ENCODE data around the gene CALD1. TPM values are rescaled to one million over a fixed set of nuclear protein-coding genes. Genes with fewer than 3 reads are reported as not detected.

The CALD1 gene
- total and polyA plus RNA-seq, 8 donors, result 137 to 248 (median 224) TPM

DNA sequence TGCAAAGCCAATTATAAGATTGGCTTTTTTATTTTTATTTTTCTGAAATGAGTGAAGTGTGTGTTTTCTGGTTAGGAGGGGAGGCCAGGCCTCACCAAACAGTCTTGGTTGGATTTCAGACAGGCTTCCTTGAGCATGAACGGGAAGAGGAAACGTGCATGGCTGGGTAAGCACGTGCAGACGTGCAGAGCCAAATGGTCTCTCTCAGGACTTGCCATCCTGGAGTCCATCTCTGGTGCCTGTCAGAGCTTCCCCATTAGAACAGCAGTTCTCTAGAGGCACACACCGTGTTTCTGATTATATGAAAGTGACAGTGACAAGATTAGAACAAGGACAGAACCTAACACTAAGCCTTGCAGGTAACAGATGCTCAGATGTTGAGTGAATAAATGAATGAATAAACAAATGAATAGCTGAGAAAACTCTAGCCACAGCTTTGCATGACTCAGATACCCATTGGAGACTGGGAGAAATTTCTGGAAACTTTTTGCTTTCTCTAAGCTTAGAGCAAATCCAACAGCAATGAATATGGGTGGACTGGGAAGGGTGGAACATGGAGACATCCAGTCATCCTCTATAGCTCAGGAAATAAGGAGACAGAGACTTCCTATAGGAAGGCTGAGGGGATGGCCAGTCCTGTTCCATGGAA lies 11.8 kb upstream of the CALD1 start:
- no peak for ATAC-seq
- intact Hi-C loops (cut with DNase I), result no loop called here
- no peak overlapping the region for H3K27ac ChIP-seq

DNA sequence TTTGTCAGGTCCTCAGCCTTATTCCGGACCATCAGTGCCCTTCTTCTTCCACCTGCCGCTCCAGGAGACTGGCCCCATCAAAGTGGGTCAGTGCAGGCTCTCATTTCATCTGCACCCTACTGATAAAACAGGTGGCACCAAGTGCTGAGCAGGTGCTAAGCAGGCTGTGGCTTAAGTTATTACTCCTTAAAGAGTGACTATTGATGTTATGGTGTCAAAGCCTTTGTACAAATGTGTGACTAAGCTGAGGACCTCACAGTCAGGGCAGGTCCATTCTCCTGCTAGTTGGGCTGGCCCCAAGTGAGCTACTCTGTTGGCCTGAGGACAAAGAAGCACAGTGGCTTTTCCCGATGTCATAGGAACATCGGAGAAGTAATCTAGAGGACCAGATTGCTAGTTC lies 11.2 kb upstream of the CALD1 start:
- no peak for TF ChIP-seq CTCF (IDR thresholded peaks at IDR 0.05)
- ATAC-seq (no peak), DNase-seq (no peak)
- H3K4me1 ChIP-seq, result peaks cover 0 to 3% of the 10 kb centered on the region in 2 donors
- H3K4me3 ChIP-seq, result no peak overlapping the region
- H3K27me3 ChIP-seq, result no peaks in the 10 kb centered on the region
- H3K36me3 ChIP-seq, result no peaks in the 10 kb centered on the region
- no peak overlapping the region for H3K27ac ChIP-seq
- intact Hi-C loops (cut with DNase I), result no loop called here
- no peaks in the 10 kb centered on the region for H3K9me3 ChIP-seq

More for the DNA sequence above, 11.8 kb upstream of the CALD1 start:
- Histone ChIP-seq H3K9me3 (no peaks in the 10 kb centered on the region), H3K36me3 (no peaks in the 10 kb centered on the region), H3K27me3 (no peaks in the 10 kb centered on the region), H3K4me3 (no peak overlapping the region), H3K4me1 (peaks cover 0 to 3% of the 10 kb centered on the region in 2 donors)
- no peak for TF ChIP-seq CTCF (IDR thresholded peaks at IDR 0.05)
- no peak for DNase-seq

DNA sequence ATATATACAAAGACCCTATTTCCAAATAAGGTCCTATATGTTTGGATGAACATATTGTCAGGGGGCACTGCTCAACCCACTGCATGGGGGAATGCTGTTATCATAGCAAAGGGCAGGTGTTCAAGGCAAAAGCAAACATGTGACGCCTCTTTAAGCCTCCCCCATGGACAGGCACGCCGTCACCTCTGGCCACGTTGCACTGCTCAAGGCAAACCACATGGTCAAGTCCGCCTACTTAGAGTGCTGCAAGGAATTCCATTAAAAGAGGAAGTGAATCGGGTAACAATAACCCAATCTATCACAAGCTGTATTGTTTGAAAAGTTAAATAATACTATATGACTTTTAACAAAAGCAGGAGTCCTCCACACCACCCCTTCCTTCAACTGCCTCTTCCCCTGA lies 8.8 kb upstream of the CALD1 start:
- DNase-seq, result no peak
- Histone ChIP-seq H3K27me3 (no peaks in the 10 kb centered on the region), H3K27ac (no peak overlapping the region), H3K36me3 (no peaks in the 10 kb centered on the region), H3K9me3 (no peaks in the 10 kb centered on the region), H3K4me1 (peaks cover 0 to 3% of the 10 kb centered on the region in 2 donors), H3K4me3 (no peak overlapping the region)
- ATAC-seq, result no peak
- TF ChIP-seq CTCF (IDR thresholded peaks at IDR 0.05), result no peak
- intact Hi-C loops (cut with DNase I), result no loop called here

DNA sequence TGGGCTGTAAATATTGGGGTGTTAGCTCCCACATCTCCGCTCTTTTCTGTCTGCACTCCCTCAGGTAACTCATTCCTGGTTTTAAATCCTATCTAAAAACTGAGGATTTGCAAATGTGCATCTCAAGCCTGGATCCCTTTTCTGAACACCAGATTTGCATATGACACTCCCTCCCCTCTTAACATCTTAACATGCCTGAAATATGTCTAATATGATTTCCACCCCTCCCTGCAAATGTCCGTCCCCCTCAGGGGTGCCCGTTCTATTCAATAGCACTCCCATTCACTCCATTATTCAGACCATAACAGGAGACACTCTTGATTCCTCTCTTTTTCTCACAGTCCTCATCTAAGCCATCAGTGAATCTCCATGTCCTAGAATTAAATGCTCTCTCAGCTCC lies 8.3 kb upstream of the CALD1 start:
- H3K36me3 ChIP-seq, result no peaks in the 10 kb centered on the region
- peaks cover 0 to 3% of the 10 kb centered on the region in 2 donors for H3K4me1 ChIP-seq
- no peak overlapping the region for H3K27ac ChIP-seq
- H3K9me3 ChIP-seq, result no peaks in the 10 kb centered on the region
- no peak overlapping the region for H3K4me3 ChIP-seq
- intact Hi-C loops (cut with DNase I), result no loop called here
- H3K27me3 ChIP-seq, result no peaks in the 10 kb centered on the region
- ATAC-seq, result no peak
- DNase-seq, result no peak
- TF ChIP-seq CTCF (IDR thresholded peaks at IDR 0.05), result no peak

DNA sequence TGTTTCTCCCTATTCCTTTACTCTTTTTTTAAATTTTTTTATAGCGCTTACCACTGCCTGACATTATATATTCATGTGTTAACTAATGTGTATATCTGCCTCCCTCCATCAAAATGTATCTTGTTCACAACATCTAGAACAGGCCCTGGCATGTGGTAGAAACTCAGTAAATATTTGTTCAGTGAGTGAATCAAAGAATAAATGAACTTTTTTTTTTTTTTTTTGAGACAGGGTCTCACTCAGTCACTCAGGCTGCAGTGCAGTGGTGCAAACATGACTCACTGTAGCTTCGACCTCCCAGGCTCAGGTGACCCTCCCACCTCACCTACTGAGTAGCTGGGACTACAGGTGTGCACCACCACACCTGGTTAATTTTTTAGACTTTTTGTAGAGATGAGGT lies 7.5 kb upstream of the CALD1 start:
- Histone ChIP-seq H3K36me3 (no peaks in the 10 kb centered on the region), H3K4me3 (no peak overlapping the region), H3K27ac (no peak overlapping the region), H3K9me3 (no peaks in the 10 kb centered on the region), H3K4me1 (peaks cover 0 to 3% of the 10 kb centered on the region in 2 donors), H3K27me3 (no peaks in the 10 kb centered on the region)
- DNase-seq (no peak), ATAC-seq (no peak)
- TF ChIP-seq CTCF (IDR thresholded peaks at IDR 0.05), result no peak
- intact Hi-C loops (cut with DNase I), result no loop called here

All from left lung (tissue), 10 donors.